ENCODE data around the gene PCIF1. TPM values are rescaled to one million over a fixed set of nuclear protein-coding genes. Genes with fewer than 3 reads are reported as not detected.

PCIF1 gene
- total RNA-seq, 4 donors from 2014 or later: 32.1 to 51.2 (median 37.0) TPM

DNA sequence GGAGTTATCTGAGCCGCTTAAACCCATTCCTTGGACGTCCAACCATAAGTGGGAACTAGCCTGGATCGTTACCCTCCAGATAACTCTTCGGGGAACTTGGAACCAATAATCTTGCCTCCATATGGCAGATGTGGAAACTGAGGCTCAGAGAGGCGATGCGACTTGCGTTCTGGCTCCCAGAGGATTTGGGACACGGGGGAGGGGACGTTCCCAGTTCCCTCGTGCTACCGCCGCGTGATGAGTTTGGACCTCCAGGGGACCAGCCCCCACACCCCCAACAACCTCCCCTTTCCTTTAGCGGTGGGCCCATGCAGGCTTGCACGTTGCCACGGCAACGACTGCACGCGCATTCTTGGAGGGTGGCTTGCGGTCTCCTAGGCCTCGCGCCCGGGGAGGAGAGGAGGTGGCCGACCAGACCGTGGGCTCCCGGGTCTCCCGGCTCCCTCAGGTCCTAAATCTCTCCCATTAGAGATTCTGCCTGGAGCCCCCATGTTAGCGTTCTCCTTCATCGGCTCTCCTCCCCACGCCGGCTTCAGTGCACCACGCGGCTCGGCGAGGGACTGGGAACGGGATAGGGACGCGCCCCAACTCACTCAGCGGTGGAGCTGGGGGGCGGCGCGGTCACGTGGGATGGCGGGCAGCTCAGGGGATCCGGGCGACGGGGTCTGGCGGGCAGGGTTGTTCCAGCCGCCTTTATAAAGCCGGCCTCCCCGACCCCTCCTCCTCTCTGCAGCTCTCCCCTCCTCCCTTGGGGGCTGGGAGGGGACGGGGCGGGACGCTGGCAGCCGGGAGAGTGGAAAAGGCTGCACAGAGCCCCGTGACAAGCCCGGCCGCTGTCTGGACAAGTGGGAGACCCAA is 22.8 kb upstream of the PCIF1 start, which contains the start of gene PLTP:
TSS of gene PLTP (minus strand) at position 670 of the 858 bp plus-strand sequence. CDS start 703 bp downstream, outside the sequence.
- H3K4me1 ChIP-seq: peaks cover 6 to 16% of the 10 kb centered on the region in 2 donors
- H3K4me3 ChIP-seq: peak within 1 kb of the TSS; percentile 52 to 66 (median 56)
- peaks cover 15 to 20% (median 19%) of the 10 kb centered on the region in 3 donors for H3K27me3 ChIP-seq
- H3K36me3 ChIP-seq: no peaks in the 10 kb centered on the region
- peak; percentile 12 to 53 for TF ChIP-seq POLR2A (IDR thresholded peaks at IDR 0.05)
- TF ChIP-seq, protein P1, sequence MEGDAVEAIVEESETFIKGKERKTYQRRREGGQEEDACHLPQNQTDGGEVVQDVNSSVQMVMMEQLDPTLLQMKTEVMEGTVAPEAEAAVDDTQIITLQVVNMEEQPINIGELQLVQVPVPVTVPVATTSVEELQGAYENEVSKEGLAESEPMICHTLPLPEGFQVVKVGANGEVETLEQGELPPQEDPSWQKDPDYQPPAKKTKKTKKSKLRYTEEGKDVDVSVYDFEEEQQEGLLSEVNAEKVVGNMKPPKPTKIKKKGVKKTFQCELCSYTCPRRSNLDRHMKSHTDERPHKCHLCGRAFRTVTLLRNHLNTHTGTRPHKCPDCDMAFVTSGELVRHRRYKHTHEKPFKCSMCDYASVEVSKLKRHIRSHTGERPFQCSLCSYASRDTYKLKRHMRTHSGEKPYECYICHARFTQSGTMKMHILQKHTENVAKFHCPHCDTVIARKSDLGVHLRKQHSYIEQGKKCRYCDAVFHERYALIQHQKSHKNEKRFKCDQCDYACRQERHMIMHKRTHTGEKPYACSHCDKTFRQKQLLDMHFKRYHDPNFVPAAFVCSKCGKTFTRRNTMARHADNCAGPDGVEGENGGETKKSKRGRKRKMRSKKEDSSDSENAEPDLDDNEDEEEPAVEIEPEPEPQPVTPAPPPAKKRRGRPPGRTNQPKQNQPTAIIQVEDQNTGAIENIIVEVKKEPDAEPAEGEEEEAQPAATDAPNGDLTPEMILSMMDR (IDR thresholded peaks at IDR 0.05 in 4 of 5, conservative IDR thresholded peaks at IDR 0.05 in 1 of 5): no peak
- ATAC-seq (peak in 1 of 2 donors; percentile 5), DNase-seq (peak; percentile 22 to 62)
- in situ Hi-C loops (cut with MboI; ENCODE audit: low sequenced_read_pairs in 4 of 4): no loop called here
- no peaks in the 10 kb centered on the region for H3K9me3 ChIP-seq
- peak within 1 kb of the TSS; percentile 48 to 82 (median 66) for H3K27ac ChIP-seq
- intact Hi-C loops (cut with DNase I; ENCODE audit: low total_unique reads): no loop called here

DNA sequence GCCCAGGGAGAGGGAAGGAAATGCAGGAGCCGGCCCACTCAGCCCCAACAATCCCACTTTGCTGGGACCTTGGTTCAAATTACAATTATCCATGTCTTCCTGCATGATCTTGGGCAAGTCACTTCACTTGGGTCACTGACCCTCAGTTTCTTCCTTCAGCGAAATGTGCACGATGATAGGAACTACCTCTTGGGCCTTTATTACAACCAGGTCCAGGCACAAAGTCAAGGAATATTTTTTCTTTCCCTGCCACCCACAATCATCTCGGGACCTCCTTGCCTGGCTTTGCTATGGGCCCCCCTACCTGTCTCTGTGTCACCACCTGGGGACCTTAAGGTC is 22.2 kb upstream of the PCIF1 start:
- Histone ChIP-seq H3K27me3 (peaks cover 15 to 20% (median 19%) of the 10 kb centered on the region in 3 donors), H3K9me3 (no peaks in the 10 kb centered on the region), H3K36me3 (no peaks in the 10 kb centered on the region), H3K27ac (peak overlapping the region; percentile 48 to 82 (median 66)), H3K4me3 (peak overlapping the region; percentile 52 to 66 (median 56)), H3K4me1 (peaks cover 6 to 16% of the 10 kb centered on the region in 2 donors)
- ATAC-seq (no peak), DNase-seq (no peak)
- in situ Hi-C loops (cut with MboI; ENCODE audit: low sequenced_read_pairs in 4 of 4) (no loop called here), intact Hi-C loops (cut with DNase I; ENCODE audit: low total_unique reads) (no loop called here)
- TF ChIP-seq, protein P1 (IDR thresholded peaks at IDR 0.05 in 4 of 5, conservative IDR thresholded peaks at IDR 0.05 in 1 of 5): no peak
- TF ChIP-seq POLR2A (IDR thresholded peaks at IDR 0.05): no peak

DNA sequence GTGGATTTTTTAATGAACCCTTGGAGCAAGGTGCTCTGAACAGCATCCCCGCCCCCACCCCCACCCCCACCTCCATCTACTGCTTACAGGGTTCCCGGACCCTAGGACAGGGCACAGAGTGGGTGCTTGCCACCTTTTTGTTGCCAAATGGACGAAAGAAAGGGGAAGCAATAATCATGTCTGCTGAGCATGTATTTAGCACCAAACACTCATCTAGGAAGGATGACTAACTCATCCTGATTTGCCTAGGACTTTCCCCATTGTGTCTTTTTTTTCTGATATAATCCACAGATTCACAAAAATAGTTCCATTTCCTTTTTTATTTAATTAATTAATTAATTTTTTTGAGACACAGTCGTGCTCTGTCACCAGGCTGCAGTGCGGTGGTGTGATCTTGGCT is 21.4 kb upstream of the PCIF1 start:
- Histone ChIP-seq H3K27me3 (peaks cover 15 to 20% (median 19%) of the 10 kb centered on the region in 3 donors), H3K36me3 (no peaks in the 10 kb centered on the region), H3K9me3 (no peaks in the 10 kb centered on the region), H3K4me3 (no peak overlapping the region), H3K27ac (no peak overlapping the region), H3K4me1 (peaks cover 6 to 16% of the 10 kb centered on the region in 2 donors)
- no peak for ATAC-seq
- in situ Hi-C loops (cut with MboI; ENCODE audit: low sequenced_read_pairs in 4 of 4): no loop called here
- intact Hi-C loops (cut with DNase I; ENCODE audit: low total_unique reads): no loop called here
- TF ChIP-seq, protein P1 (IDR thresholded peaks at IDR 0.05 in 4 of 5, conservative IDR thresholded peaks at IDR 0.05 in 1 of 5): no peak
- no peak for TF ChIP-seq POLR2A (IDR thresholded peaks at IDR 0.05)
- no peak for DNase-seq

DNA sequence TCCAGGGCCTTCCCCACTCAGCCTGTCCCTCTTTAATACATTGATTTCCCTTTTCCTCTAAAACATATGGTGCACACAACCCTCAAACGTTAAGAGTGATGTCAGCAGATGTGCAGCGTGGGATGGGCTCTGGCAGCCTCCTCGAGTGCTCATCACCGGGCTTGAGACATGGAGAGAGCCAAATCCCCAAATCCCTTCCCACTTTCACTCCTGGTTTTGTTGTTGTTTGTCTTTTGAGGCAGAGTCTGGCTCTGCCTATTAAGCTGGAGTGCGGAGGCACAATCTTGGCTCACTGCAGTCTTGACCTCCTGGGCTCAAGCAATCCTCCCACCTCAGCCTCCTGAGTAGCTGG is 16.7 kb upstream of the PCIF1 start:
- in situ Hi-C loops (cut with MboI; ENCODE audit: low sequenced_read_pairs in 4 of 4): no loop called here
- Histone ChIP-seq H3K27ac (peak overlapping the region; percentile 59 to 67 (median 64)), H3K36me3 (no peaks in the 10 kb centered on the region), H3K27me3 (peaks cover 0 to 3% (median under 1%) of the 10 kb centered on the region in 3 donors), H3K9me3 (no peaks in the 10 kb centered on the region), H3K4me3 (no peak overlapping the region), H3K4me1 (peaks cover 0 to 16% of the 10 kb centered on the region in 2 donors)
- no peak for DNase-seq
- no peak for ATAC-seq
- TF ChIP-seq POLR2A (IDR thresholded peaks at IDR 0.05): no peak
- TF ChIP-seq, protein P1 (IDR thresholded peaks at IDR 0.05 in 4 of 5, conservative IDR thresholded peaks at IDR 0.05 in 1 of 5): no peak
- intact Hi-C loops (cut with DNase I; ENCODE audit: low total_unique reads): no loop called here

All from gastrocnemius medialis (tissue), 4 donors.